B cell (primary cell): ENCODE results near the gene SORD.
"Not testable (repeated sequence)": the region's sequence is repeated elsewhere in the genome, so short reads cannot be mapped to it uniquely, and the experiment has no call there.

Source experiments
- CTCF ChIP-seq: fragments of 200-600 bp; IDR thresholded peaks from one replicate; pipeline ENCODE4 v1.8.0; 2022; ENCODE audit warnings: antibody characterized with exemption, mild to moderate bottlenecking
- EZH2 ChIP-seq: IDR thresholded peaks from 2 replicates; pipeline ENCODE4 v1.6.1; 2012; ENCODE audit warnings: borderline replicate concordance, low read depth, mild to moderate bottlenecking, moderate library complexity, low read length; ENCODE audit not compliant: insufficient read depth, poor library complexity, severe bottlenecking

- not testable (repeated sequence) for TF ChIP-seq CTCF, EZH2
Observed at GRCh38 chr15:45020901-45021259, 2.1 kb upstream of the SORD start.
